Neural cell (in vitro differentiated cells): Measurements from ENCODE around the gene ZNF329.

Experiments used
- EP300 ChIP-seq: fragments of 450-650 bp; conservative IDR thresholded peaks from 2 replicates; pipeline ENCODE4 v1.6.1; 2014; ENCODE audit warnings: antibody characterized with exemption, mild to moderate bottlenecking, moderate library complexity; ENCODE audit not compliant: poor library complexity, severe bottlenecking
- EZH2 ChIP-seq: fragments of 200-600, 300-800 bp; shearing (Covaris generic), sonication (generic); IDR thresholded peaks from 2 replicates; pipeline ENCODE4 v1.6.1; 2014; ENCODE audit warnings: antibody characterized with exemption, low read length, borderline replicate concordance, mild to moderate bottlenecking; ENCODE audit not compliant: insufficient read depth, poor library complexity, severe bottlenecking
- POLR2AphosphoS5 ChIP-seq: IDR thresholded peaks from 2 replicates; pipeline ENCODE4 v1.6.1; 2012
- RAD21 ChIP-seq: fragments of 450-650 bp; conservative IDR thresholded peaks from 2 replicates; pipeline ENCODE4 v1.6.1; 2014; ENCODE audit warnings: antibody characterized with exemption, mild to moderate bottlenecking, moderate library complexity
- SMC3 ChIP-seq: fragments of 450-650 bp; conservative IDR thresholded peaks from 2 replicates; pipeline ENCODE4 v1.6.1; 2014; ENCODE audit warnings: antibody characterized with exemption, mild to moderate bottlenecking, moderate library complexity; ENCODE audit not compliant: poor library complexity
- TAF1 ChIP-seq: IDR thresholded peaks from 2 replicates; pipeline ENCODE4 v1.6.1; 2012; ENCODE audit warnings: low read depth
- TF ChIP-seq, protein P1 (sequence below): fragments of 450-650 bp; IDR thresholded peaks from 2 replicates; pipeline ENCODE4 v1.5.1; 2014; ENCODE audit warnings: antibody characterized with exemption, mild to moderate bottlenecking, moderate library complexity; ENCODE audit not compliant: poor library complexity, severe bottlenecking

DNA sequence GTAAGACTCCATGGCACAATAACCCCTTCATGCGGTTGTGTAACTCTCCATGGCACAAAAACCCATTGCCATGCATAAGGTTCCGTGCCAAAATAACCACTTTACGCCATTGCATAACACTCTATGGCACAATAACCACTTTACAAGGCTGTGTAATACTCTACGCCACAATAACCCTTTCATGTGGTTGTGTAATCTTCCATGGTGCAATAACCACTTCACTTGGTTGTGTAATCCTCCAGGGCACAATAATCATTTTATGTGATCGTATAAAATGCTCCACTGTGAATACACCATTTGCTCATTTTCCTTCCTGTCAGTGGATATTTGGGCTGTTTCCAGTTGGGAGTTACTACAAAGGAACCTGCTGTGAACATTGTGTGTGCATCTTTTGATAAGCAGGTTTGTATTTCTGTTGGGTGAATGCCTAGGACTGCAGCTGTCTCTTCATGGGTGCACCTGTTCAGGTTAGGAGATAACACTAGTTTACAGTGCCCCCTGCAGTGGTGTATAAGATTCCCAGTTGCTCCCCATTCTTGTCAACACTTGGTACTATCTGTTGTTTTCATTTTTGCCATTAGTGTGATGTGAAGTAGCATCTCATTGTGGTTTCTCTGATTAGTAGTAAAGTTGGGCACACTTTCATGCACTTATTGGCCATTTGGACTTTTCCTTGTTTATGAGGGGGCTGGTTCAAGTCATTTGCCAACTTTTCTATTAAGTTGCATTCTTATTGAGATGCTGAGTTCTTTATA lies 31.4 kb downstream of the ZNF329 start:
- TF ChIP-seq, protein P1, sequence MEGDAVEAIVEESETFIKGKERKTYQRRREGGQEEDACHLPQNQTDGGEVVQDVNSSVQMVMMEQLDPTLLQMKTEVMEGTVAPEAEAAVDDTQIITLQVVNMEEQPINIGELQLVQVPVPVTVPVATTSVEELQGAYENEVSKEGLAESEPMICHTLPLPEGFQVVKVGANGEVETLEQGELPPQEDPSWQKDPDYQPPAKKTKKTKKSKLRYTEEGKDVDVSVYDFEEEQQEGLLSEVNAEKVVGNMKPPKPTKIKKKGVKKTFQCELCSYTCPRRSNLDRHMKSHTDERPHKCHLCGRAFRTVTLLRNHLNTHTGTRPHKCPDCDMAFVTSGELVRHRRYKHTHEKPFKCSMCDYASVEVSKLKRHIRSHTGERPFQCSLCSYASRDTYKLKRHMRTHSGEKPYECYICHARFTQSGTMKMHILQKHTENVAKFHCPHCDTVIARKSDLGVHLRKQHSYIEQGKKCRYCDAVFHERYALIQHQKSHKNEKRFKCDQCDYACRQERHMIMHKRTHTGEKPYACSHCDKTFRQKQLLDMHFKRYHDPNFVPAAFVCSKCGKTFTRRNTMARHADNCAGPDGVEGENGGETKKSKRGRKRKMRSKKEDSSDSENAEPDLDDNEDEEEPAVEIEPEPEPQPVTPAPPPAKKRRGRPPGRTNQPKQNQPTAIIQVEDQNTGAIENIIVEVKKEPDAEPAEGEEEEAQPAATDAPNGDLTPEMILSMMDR: no peak
- TF ChIP-seq RAD21 (no peak), POLR2AphosphoS5 (no peak), TAF1 (no peak), EP300 (no peak), EZH2 (no peak), SMC3 (no peak)
